SK-N-SH treated with all-trans-retinoic acid at 6 μM for 48 hours (cell line): ENCODE measurements around the gene HSBP1L1.

Experiments
- ATAC-seq: fragments of 200-7000 bp; cut with Tn5 transposase; 3 replicates; pipeline ENCODE4 v1.9.1; 2020; ENCODE audit warnings: mild to moderate bottlenecking, moderate library complexity
- ARNTL ChIP-seq: fragments of 450-650 bp; formaldehyde crosslinking; IDR thresholded peaks from 2 replicates; pipeline ENCODE4 v1.5.0; 2020; ENCODE audit warnings: low read depth, mild to moderate bottlenecking, moderate library complexity, borderline replicate concordance
- BACH2 ChIP-seq: fragments of 250-450 bp; sonication (Bioruptor Pico); IDR thresholded peaks from 2 replicates; pipeline ENCODE4 v1.9.0; 2021; ENCODE audit warnings: mild to moderate bottlenecking, borderline replicate concordance
- CSDC2 ChIP-seq: fragments of 250-450 bp; sonication (Bioruptor Pico); IDR thresholded peaks from 2 replicates; pipeline ENCODE4 v1.5.0; 2020; ENCODE audit warnings: mild to moderate bottlenecking, moderate library complexity
- ESRRG ChIP-seq: fragments of 250-450 bp; sonication (Bioruptor Pico); IDR thresholded peaks from 2 replicates; pipeline ENCODE4 v1.6.1; 2021; ENCODE audit warnings: mild to moderate bottlenecking
- GLIS3 ChIP-seq: fragments of 250-450 bp; sonication (Bioruptor Pico); IDR thresholded peaks from 2 replicates; pipeline ENCODE4 v1.5.0; 2020; ENCODE audit warnings: mild to moderate bottlenecking, moderate library complexity
- ISL1 ChIP-seq: fragments of 250-450 bp; sonication (Bioruptor Pico); IDR thresholded peaks from 2 replicates; pipeline ENCODE4 v2.1.2; 2022; ENCODE audit warnings: mild to moderate bottlenecking, moderate library complexity
- OSR1 ChIP-seq: fragments of 250-450 bp; sonication (Bioruptor Pico); IDR thresholded peaks from 2 replicates; pipeline ENCODE4 v1.8.0; 2022; ENCODE audit warnings: moderate library complexity, mild to moderate bottlenecking, inconsistent platforms
- PPARA ChIP-seq: fragments of 250-450 bp; sonication (Bioruptor Pico); IDR thresholded peaks from 2 replicates; pipeline ENCODE4 v1.5.0; 2020; ENCODE audit warnings: mild to moderate bottlenecking, borderline replicate concordance
- RARB ChIP-seq: fragments of 250-450 bp; sonication (Bioruptor Pico); IDR thresholded peaks from 2 replicates; pipeline ENCODE4 v1.8.0; 2021; ENCODE audit warnings: mild to moderate bottlenecking, moderate library complexity
- SNAI2 ChIP-seq: fragments of 250-450 bp; sonication (Bioruptor Pico); IDR thresholded peaks from 2 replicates; pipeline ENCODE4 v1.5.0; 2020; ENCODE audit warnings: mild to moderate bottlenecking, moderate library complexity
- TCF4 ChIP-seq: fragments of 250-450 bp; sonication (Bioruptor Pico); IDR thresholded peaks from 2 replicates; pipeline ENCODE4 v1.8.0; 2021; ENCODE audit warnings: mild to moderate bottlenecking, moderate library complexity, borderline replicate concordance
- TOX ChIP-seq: fragments of 250-450 bp; sonication (Bioruptor Pico); IDR thresholded peaks from 2 replicates; pipeline ENCODE4 v1.8.0; 2021; ENCODE audit warnings: mild to moderate bottlenecking, moderate library complexity, borderline replicate concordance
- ZC3H10 ChIP-seq: fragments of 250-450 bp; sonication (Bioruptor Pico); IDR thresholded peaks from 2 replicates; pipeline ENCODE4 v1.5.1; 2021; ENCODE audit warnings: mild to moderate bottlenecking, moderate library complexity
- ZFP3 ChIP-seq: fragments of 250-450 bp; sonication (Bioruptor Pico); IDR thresholded peaks from 2 replicates; pipeline ENCODE4 v1.5.0; 2020; ENCODE audit warnings: mild to moderate bottlenecking, moderate library complexity
- ZFP30 ChIP-seq: fragments of 450-650 bp; formaldehyde crosslinking; IDR thresholded peaks from 2 replicates; pipeline ENCODE4 v1.5.0; 2022; ENCODE audit warnings: mild to moderate bottlenecking, moderate library complexity
- ZNF70 ChIP-seq: fragments of 450-650 bp; formaldehyde crosslinking; IDR thresholded peaks from 2 replicates; pipeline ENCODE4 v1.5.0; 2020; ENCODE audit warnings: mild to moderate bottlenecking, moderate library complexity
- ZNF8 ChIP-seq: fragments of 450-650 bp; formaldehyde crosslinking; IDR thresholded peaks from 2 replicates; pipeline ENCODE4 v1.5.0; 2020; ENCODE audit warnings: mild to moderate bottlenecking, moderate library complexity
- TF ChIP-seq, protein P1 (sequence below): fragments of 250-450 bp; sonication (Bioruptor Pico); IDR thresholded peaks from 2 replicates; pipeline ENCODE4 v1.8.0; 2020; ENCODE audit warnings: mild to moderate bottlenecking, moderate library complexity, borderline replicate concordance
- TF ChIP-seq, protein P2 (sequence below): fragments of 250-450 bp; sonication (Bioruptor Pico); IDR thresholded peaks from 2 replicates; pipeline ENCODE4 v1.5.1; 2021; ENCODE audit warnings: mild to moderate bottlenecking, moderate library complexity
- TF ChIP-seq, protein P3 (sequence below): fragments of 250-450 bp; sonication (Bioruptor Pico); IDR thresholded peaks from 2 replicates; pipeline ENCODE4 v1.8.0; 2021; ENCODE audit warnings: low read depth, mild to moderate bottlenecking, moderate library complexity, borderline replicate concordance
- TF ChIP-seq, protein P4 (sequence below): fragments of 250-450 bp; sonication (Bioruptor Pico); IDR thresholded peaks from 2 replicates; pipeline ENCODE4 v1.5.1; 2020; ENCODE audit warnings: low read depth, mild to moderate bottlenecking, moderate library complexity
- TF ChIP-seq, protein P5 (sequence below): fragments of 250-450 bp; sonication (Bioruptor Pico); IDR thresholded peaks from 2 replicates; pipeline ENCODE4 v1.5.0; 2020; ENCODE audit warnings: mild to moderate bottlenecking, moderate library complexity

HSBP1L1 gene

DNA sequence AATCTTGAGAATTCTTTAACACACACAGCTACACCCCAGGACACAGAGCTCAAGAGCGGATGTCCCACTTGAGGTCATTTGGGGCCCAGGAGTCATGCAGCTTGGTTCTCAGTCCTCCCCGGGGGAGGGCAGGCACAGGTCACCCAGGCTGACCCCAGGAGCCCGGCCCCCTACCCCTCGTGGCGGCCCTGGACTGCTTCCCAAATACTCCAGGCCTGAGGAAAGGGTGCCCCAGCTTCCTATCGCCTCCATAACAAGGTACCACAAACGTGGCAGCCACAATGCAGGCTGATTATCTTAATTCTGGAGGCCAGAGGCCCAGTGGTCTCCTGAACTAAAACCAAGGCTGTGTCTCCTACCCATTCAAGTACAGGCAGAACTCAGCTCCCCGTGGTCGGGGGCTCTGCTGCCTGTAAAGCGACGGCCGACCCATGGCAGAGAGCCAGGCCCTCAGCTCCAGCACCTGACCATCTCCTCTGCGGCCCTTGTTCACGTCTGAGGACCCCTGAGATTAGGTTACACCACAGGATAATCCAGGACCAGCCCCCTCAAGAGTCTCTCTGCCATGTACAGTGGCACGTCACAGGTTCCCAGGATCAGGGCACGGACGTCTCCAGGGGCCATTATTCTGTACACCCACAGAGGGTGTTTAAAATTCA lies 23.5 kb upstream of the HSBP1L1 start:
- TF ChIP-seq CSDC2 (no peak), ZNF8 (no peak), ESRRG (CRISPR knock-in tag) (no peak), SNAI2 (CRISPR knock-in tag) (no peak), ISL1 (CRISPR knock-in tag) (no peak), ZNF70 (no peak), GLIS3 (CRISPR knock-in tag) (no peak), ZC3H10 (CRISPR knock-in tag) (no peak), OSR1 (CRISPR knock-in tag) (no peak), TCF4 (CRISPR knock-in tag) (no peak), ZFP3 (CRISPR knock-in tag) (no peak), ARNTL (no peak), RARB (no peak), TOX (CRISPR knock-in tag) (no peak)
- TF ChIP-seq, protein P1, sequence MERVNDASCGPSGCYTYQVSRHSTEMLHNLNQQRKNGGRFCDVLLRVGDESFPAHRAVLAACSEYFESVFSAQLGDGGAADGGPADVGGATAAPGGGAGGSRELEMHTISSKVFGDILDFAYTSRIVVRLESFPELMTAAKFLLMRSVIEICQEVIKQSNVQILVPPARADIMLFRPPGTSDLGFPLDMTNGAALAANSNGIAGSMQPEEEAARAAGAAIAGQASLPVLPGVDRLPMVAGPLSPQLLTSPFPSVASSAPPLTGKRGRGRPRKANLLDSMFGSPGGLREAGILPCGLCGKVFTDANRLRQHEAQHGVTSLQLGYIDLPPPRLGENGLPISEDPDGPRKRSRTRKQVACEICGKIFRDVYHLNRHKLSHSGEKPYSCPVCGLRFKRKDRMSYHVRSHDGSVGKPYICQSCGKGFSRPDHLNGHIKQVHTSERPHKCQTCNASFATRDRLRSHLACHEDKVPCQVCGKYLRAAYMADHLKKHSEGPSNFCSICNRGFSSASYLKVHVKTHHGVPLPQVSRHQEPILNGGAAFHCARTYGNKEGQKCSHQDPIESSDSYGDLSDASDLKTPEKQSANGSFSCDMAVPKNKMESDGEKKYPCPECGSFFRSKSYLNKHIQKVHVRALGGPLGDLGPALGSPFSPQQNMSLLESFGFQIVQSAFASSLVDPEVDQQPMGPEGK (CRISPR knock-in tag): no peak
- TF ChIP-seq, protein P2, sequence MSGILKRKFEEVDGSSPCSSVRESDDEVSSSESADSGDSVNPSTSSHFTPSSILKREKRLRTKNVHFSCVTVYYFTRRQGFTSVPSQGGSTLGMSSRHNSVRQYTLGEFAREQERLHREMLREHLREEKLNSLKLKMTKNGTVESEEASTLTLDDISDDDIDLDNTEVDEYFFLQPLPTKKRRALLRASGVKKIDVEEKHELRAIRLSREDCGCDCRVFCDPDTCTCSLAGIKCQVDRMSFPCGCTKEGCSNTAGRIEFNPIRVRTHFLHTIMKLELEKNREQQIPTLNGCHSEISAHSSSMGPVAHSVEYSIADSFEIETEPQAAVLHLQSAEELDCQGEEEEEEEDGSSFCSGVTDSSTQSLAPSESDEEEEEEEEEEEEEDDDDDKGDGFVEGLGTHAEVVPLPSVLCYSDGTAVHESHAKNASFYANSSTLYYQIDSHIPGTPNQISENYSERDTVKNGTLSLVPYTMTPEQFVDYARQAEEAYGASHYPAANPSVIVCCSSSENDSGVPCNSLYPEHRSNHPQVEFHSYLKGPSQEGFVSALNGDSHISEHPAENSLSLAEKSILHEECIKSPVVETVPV: no peak
- ATAC-seq: no peak

DNA sequence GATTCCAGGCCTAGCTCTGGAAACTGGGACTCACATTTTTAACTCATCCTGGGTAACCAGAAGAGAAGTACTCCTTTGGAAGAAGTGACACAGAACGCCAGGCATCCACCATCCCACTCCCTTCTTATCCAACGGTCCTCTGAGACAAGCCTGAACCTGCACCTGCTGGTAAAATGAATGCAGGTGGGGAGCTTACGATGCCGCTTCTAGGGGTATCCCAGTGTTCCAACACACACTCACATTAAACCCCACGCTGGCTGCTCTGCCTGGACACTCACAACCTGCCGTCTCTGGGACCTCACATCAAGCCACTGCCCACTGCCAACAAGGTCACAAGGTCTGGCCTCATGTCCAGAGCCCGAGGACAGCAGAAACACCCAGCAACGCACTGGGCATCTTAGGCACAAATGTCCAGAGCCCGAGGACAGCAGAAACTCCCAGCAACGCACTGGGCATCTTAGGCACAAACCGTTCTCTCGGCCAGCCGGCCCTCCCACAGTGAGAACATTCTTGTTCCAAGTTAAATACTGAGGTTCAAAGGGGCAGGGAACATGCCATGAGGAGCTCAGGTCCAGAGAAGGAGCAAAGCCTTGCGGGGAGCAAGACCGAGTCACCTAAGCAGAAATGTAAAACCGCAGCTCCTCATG lies 22.8 kb upstream of the HSBP1L1 start:
- TF ChIP-seq ZFP3 (CRISPR knock-in tag) (no peak), ESRRG (CRISPR knock-in tag) (no peak), RARB (no peak), TOX (CRISPR knock-in tag) (no peak), ZNF70 (no peak), GLIS3 (CRISPR knock-in tag) (no peak)
- TF ChIP-seq, protein P3, sequence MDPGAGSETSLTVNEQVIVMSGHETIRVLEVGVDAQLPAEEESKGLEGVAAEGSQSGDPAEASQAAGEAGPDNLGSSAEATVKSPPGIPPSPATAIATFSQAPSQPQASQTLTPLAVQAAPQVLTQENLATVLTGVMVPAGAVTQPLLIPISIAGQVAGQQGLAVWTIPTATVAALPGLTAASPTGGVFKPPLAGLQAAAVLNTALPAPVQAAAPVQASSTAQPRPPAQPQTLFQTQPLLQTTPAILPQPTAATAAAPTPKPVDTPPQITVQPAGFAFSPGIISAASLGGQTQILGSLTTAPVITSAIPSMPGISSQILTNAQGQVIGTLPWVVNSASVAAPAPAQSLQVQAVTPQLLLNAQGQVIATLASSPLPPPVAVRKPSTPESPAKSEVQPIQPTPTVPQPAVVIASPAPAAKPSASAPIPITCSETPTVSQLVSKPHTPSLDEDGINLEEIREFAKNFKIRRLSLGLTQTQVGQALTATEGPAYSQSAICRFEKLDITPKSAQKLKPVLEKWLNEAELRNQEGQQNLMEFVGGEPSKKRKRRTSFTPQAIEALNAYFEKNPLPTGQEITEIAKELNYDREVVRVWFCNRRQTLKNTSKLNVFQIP (CRISPR knock-in tag): no peak
- TF ChIP-seq, protein P4, sequence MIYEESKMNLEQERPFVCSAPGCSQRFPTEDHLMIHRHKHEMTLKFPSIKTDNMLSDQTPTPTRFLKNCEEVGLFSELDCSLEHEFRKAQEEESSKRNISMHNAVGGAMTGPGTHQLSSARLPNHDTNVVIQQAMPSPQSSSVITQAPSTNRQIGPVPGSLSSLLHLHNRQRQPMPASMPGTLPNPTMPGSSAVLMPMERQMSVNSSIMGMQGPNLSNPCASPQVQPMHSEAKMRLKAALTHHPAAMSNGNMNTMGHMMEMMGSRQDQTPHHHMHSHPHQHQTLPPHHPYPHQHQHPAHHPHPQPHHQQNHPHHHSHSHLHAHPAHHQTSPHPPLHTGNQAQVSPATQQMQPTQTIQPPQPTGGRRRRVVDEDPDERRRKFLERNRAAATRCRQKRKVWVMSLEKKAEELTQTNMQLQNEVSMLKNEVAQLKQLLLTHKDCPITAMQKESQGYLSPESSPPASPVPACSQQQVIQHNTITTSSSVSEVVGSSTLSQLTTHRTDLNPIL (CRISPR knock-in tag): no peak
- TF ChIP-seq, protein P5, sequence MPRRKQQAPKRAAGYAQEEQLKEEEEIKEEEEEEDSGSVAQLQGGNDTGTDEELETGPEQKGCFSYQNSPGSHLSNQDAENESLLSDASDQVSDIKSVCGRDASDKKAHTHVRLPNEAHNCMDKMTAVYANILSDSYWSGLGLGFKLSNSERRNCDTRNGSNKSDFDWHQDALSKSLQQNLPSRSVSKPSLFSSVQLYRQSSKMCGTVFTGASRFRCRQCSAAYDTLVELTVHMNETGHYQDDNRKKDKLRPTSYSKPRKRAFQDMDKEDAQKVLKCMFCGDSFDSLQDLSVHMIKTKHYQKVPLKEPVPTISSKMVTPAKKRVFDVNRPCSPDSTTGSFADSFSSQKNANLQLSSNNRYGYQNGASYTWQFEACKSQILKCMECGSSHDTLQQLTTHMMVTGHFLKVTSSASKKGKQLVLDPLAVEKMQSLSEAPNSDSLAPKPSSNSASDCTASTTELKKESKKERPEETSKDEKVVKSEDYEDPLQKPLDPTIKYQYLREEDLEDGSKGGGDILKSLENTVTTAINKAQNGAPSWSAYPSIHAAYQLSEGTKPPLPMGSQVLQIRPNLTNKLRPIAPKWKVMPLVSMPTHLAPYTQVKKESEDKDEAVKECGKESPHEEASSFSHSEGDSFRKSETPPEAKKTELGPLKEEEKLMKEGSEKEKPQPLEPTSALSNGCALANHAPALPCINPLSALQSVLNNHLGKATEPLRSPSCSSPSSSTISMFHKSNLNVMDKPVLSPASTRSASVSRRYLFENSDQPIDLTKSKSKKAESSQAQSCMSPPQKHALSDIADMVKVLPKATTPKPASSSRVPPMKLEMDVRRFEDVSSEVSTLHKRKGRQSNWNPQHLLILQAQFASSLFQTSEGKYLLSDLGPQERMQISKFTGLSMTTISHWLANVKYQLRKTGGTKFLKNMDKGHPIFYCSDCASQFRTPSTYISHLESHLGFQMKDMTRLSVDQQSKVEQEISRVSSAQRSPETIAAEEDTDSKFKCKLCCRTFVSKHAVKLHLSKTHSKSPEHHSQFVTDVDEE: no peak
- ATAC-seq: no peak

DNA sequence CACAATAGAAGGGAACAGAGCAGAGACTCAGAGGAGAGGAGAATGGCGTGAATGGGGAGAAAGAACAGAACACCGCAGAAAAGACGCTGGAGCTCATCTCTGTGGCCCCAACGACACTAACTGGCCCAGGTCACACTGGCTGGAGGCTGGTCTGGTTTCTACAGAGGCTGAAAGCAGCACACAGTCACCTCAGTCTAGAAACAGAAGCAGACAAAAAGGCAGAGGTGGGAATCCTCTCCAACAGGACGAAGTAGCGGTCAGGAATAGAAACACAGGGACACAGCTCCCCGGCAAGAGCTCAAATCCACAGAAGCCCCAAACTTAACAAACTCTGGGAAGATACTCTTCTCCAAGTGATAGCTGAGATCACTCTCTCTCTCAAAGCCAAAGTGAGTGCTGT lies 22.2 kb upstream of the HSBP1L1 start:
- TF ChIP-seq ESRRG (CRISPR knock-in tag) (no peak), GLIS3 (CRISPR knock-in tag) (no peak), PPARA (CRISPR knock-in tag) (no peak), ZFP30 (CRISPR knock-in tag) (no peak), CSDC2 (no peak), ARNTL (no peak), ZNF70 (no peak), ISL1 (CRISPR knock-in tag) (no peak), OSR1 (CRISPR knock-in tag) (no peak), BACH2 (no peak)
- TF ChIP-seq, protein P1 (CRISPR knock-in tag): no peak
- TF ChIP-seq, all 23 proteins: peak for 0
- no peak for ATAC-seq
